ENCODE results near the gene TGFB1I1. TPM values are rescaled to one million over a fixed set of nuclear protein-coding genes. Genes with fewer than 3 reads are reported as not detected.

The TGFB1I1 gene
- total RNA-seq, 1 donor from 2014 or later: 116 TPM

- H3K4me3 ChIP-seq (ENCODE audit: low read depth, low read length): no peak overlapping the region
- DNase-seq (ENCODE audit: low read depth): no peak
- no peaks in the 10 kb centered on the region for H3K36me3 ChIP-seq (ENCODE audit: control insufficient read depth, insufficient read depth, low read length)
- no peak for TF ChIP-seq CTCF (IDR thresholded peaks at IDR 0.05; ENCODE audit: insufficient read depth, low read length, poor library complexity, severe bottlenecking)
- peaks cover 2% of the 10 kb centered on the region for H3K27me3 ChIP-seq (ENCODE audit: control insufficient read depth, insufficient read depth, low read length)
Observed at GRCh38 chr16:31476303-31477219, 4.6 kb downstream of the TGFB1I1 start.

- Histone ChIP-seq H3K4me3 (ENCODE audit: low read depth, low read length) (no peak overlapping the region), H3K36me3 (ENCODE audit: control insufficient read depth, insufficient read depth, low read length) (no peaks in the 10 kb centered on the region)
- no peak for DNase-seq (ENCODE audit: low read depth)
Observed at GRCh38 chr16:31477220-31478216, 5.6 kb downstream of the TGFB1I1 start.

GRCh38 chr16:31478956-31479355 is 7.0 kb downstream of the TGFB1I1 start:
- no peak overlapping the region for H3K4me3 ChIP-seq (ENCODE audit: low read depth, low read length)
- no peak for DNase-seq (ENCODE audit: low read depth)
- peaks cover 8% of the 10 kb centered on the region for H3K27me3 ChIP-seq (ENCODE audit: control insufficient read depth, insufficient read depth, low read length)
- H3K36me3 ChIP-seq (ENCODE audit: control insufficient read depth, insufficient read depth, low read length): no peaks in the 10 kb centered on the region
- no peak for TF ChIP-seq CTCF (IDR thresholded peaks at IDR 0.05; ENCODE audit: insufficient read depth, low read length, poor library complexity, severe bottlenecking)

More at GRCh38 chr16:31477220-31478216, 5.6 kb downstream of the TGFB1I1 start:
- no peak for TF ChIP-seq CTCF (IDR thresholded peaks at IDR 0.05; ENCODE audit: insufficient read depth, low read length, poor library complexity, severe bottlenecking)
- peaks cover 5% of the 10 kb centered on the region for H3K27me3 ChIP-seq (ENCODE audit: control insufficient read depth, insufficient read depth, low read length)

GRCh38 chr16:31479751-31480150 is 7.8 kb downstream of the TGFB1I1 start:
- Histone ChIP-seq H3K27me3 (ENCODE audit: control insufficient read depth, insufficient read depth, low read length) (peaks cover 8% of the 10 kb centered on the region), H3K4me3 (ENCODE audit: low read depth, low read length) (no peak overlapping the region), H3K36me3 (ENCODE audit: control insufficient read depth, insufficient read depth, low read length) (no peaks in the 10 kb centered on the region)
- no peak for TF ChIP-seq CTCF (IDR thresholded peaks at IDR 0.05; ENCODE audit: insufficient read depth, low read length, poor library complexity, severe bottlenecking)
- DNase-seq (ENCODE audit: low read depth): no peak

GRCh38 chr16:31480851-31481536 is 9.0 kb downstream of the TGFB1I1 start:
- DNase-seq (ENCODE audit: low read depth): no peak
- Histone ChIP-seq H3K27me3 (ENCODE audit: control insufficient read depth, insufficient read depth, low read length) (peaks cover 12% of the 10 kb centered on the region), H3K4me3 (ENCODE audit: low read depth, low read length) (no peak overlapping the region), H3K36me3 (ENCODE audit: control insufficient read depth, insufficient read depth, low read length) (no peaks in the 10 kb centered on the region)
- no peak for TF ChIP-seq CTCF (IDR thresholded peaks at IDR 0.05; ENCODE audit: insufficient read depth, low read length, poor library complexity, severe bottlenecking)

All from kidney epithelial cell (primary cell).